NCI-H2227 (cell line): ENCODE data around the gene SHH.

ENCODE experiments used
- DNase-seq: peaks from one replicate; lab custom pipeline; 2025; ENCODE audit not compliant: unreplicated experiment; lab: John Stamatoyannopoulos, UW

Gene SHH

DNA sequence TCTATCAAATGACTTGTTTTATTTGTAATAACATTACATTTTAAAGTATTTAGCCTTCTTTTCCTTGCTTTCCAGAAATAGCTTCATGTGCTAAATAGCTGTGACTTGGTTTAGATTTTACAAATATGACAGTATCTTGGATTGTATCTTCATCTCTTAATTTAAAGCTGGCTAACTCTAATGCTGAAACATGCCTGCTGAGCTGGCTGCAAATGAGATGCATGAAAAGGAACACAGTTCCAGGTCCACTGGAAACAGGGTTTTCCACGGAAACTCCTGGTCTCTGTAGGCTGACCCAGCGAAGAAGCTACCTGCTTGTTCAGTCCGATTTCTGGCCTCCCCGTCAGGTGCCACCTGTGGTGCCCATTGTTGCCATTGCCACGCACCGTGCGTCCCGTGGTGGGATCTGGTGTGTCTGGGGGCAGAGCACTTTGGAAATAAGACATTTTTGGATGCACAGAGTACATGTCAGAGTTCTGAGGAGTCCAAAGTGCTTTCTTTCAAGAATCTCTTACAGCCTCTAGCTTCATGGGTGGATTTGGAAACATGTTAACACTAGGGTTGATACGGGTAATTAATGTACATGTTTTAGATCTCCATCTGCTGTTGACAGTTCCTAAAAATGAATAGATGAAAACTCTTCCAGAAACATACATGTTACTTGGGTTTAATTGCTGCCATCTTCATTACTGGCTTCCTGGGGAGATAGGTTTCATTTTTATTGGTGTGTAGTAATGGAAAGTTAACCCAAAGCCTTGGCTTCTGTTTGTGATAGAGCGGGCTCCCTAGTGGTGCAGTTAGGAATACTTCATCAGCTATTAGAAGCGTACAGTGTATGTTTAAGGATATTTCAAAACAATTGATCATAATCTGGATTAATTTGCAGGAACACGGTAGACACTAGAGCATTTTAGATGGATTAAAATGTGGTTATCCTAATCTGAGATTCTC lies 45.0 kb downstream of the SHH start:
- DNase-seq, result no peak

DNA sequence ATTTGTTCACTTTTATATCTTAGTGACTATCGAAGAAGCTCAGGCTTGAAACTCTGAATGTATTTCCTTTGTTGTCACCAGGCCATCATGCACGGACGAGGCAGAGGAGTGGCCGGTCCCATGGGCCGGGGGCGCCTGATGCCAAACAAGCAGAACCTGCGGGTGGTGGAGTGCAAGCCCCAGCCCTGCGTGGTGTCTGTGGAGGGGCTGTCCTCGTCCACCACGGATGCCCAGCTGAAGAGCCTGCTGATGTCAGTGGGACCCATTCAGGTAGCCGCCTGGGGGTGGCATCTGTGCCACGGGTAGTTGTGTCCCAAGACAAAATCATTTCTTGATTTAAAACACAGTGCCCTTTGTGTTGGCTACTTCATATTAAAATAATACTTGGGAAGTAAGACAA lies 45.9 kb downstream of the SHH start:
- no peak for DNase-seq

DNA sequence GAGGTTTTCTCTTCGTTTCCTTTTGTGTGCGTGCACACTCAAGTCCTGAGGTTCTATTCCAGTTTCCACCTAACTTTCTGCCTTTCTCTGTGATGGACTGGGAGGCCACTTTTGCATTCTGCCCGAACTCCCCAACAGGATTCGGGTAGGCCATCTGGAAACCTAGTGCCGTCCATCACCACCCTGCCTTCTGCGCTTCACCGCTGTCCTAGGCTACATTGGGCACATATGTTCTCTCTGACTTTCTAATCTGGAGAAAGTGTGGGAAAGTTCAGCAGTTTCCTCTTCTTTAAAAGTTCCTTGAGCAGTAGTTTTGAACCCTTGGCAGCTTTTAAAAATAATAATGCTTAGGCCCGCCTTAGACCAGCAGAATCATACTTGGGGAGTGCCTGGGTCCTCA lies 46.8 kb downstream of the SHH start:
- DNase-seq, result no peak

DNA sequence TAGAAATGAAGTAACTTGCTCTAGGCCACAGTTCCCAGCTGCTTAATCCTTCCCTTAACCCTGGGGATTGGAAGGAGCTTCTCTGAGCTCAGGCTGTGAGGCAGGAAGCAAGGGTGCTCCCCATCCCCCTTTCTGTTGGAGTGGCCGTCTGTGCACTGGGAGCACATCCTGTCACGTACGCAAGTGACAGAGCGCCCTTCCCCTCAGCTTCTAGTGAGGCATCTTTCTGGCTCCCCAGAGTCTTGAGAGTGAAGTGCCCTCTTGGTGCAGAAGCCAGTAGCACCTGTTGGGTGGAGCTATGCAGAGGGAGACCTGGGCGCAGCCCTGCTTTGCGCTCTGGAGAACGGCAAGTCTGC lies 47.8 kb downstream of the SHH start:
- no peak for DNase-seq

DNA sequence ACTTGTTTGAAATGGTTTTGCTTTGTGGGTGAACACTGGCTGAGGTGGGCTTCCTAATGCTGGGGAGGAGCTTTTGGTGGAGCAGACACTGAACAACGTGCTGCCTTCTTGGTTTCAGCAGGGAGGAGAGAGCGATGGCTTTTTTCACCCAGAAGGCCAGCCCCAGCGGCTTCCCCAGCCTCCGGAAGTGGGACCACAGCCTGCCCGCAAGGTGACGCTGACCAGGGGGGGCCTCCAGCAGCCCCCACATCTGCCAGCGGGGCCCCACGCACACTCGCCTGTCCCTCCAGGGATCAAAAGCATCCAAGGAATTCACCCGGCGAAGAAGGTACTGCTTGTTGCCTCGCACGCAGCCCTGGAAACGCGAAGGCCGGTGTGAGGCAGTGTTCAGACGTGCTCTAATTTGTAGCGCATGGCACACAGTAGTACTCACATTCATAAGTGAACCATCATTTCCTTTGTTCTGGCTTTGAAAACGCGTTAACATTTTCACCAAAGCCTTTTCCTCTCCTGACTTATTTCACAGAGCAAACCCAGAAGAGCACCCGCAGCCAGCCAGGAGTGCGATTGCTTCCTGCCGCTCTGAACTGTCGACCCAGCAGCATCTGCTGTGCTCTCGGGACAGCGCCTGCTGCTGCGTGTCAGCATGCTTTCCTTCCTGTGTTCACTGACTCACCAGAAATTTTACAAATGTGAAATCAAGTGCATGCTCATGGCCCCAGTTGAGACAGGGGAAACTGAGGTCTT lies 48.4 kb downstream of the SHH start:
- DNase-seq, result no peak

DNA sequence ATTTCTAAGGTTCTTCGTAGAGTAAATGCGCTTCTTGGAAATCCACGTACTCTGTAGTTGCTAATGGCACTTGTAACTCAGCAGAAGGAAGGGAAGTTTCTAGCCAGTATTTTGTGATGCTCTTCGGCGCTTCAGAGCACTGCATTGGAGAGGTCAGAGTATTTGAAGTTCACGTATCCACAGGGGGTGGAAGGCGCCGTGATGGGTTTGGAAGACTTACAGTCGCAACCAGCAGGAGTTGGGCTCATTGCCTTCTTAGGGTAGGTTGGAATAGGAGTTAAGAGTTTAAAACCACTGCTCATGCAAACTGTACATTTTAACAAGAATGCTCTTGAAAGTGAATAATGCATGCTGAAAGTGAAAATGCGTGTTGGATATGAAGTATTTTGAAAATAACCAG lies 49.1 kb downstream of the SHH start:
- DNase-seq, result no peak

DNA sequence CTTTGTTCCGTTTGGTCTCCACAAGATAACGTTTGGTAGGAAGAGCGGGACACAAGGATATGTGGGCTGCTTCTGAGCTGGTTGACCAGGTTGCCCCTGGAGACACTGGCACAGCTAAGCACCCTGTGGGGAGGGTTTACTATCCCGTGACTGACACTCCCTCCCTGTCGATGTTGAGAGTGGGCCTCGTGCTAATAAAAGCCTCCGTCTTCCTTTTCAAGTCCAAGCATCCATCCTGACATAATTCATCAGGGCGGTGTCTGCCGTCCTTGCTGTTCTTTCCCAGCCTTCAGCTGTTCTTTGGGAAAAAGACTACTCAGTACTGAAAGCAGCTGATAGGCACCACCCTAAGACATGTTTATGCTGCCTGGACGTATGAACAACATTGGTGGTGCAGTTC lies 49.6 kb downstream of the SHH start:
- DNase-seq, result no peak

DNA sequence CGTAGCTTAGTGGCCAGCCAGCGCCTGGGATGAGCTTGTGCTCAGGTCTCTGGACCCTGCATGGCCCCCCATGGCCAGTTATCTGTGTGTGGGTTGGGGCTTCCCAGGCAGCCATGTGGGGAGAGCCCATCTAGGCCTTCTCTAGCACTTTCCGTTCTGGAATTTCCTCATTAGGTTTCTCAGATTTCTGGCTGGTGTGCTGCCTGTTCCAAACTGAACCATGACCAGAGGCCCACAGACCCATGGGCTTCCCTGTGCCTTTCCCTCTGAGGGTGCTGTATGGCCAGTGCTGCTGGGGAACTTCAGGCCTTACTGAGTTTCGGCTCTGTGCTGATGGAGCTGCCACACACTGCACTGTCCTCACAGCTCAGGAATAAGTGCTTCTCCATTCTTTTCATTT lies 50.2 kb downstream of the SHH start:
- no peak for DNase-seq

DNA sequence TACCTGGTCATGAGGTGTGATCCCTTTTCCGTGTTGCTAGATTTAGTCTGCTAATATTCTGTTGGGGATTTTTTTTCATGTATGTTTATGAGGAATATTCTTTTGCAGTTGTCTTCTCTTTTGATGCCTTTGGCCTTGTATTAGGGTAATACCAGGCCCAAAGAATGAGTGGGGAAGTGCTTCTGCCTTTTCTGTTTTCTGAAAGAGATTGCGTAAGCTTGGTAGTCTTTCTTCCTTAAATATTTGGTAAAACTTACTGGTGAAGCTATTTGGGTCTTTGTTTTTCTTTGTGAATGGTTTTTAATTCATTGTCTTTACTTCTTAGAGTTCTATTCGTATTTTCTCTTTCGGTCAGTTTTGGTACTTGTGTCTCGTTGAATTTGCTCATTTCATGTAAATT lies 51.1 kb downstream of the SHH start:
- DNase-seq, result no peak

DNA sequence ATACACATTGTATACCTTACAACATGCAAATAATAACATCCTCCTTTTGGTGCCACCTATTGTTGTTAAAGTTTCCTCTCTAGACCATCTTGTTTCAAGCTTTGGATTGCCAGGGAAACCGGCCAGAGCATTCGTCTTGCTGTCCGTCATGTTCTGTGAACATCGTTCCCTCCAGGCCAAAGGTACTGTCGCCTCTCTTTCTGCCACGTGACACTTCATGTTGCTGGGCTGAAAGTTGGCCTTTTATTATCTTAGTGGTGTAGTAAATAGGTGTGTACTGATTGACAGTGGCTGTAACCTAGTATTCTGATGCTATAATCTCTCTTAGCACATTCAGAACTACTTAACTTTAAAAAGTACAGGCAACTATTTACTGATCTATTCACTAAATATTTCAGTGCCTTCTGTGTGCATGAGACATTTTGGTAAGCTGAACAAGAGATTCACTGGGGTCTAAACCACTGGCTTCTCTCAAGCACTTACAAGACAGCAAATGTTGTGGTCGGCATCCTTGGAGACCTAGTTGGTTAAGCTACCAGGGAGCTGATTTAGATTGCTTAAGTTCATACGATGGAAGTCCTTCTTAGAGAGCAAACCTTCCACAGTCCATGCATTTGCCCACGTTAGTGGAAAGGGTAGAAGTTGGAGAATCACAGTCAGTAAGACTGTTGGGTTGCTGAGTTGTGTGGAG lies 52.4 kb downstream of the SHH start:
- no peak for DNase-seq

DNA sequence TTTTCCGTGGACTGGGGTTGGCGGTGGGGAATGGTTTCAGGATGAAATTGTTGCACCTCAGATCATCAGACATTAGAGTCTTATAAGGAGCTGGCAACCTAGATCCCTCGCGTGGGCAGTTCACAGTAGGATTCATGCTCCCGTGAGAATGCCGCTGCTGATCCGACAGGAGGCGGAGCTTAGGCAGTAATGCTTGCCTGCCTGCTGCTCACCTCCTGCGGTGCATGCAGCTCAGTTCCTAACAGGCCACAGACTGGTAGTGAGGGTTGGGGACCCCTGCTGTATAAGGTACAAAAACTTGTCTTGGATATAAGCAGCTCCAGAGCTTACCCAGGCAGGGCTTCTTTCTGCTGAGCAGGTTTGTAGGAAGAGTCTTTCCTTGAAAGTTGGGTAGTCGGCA lies 53.9 kb downstream of the SHH start:
- DNase-seq, result no peak

DNA sequence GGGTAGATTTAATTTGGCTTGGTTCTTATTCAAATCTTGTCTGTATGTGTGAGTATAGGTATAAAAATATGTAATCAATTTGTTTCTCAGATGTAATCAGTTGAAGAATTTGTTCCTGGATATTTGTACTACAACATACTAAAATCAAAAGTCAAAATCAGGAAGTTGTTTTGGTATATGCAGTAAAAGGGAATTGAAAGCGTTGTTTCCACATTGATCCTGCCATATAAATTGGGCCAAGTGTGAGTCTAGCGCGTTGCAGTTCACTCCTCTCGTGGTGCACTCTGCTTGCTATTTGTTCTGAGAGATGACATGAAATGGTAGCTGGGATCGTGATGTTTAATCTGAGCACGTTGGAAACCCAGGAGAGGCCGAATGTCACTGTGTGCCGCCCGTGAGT lies 55.9 kb downstream of the SHH start:
- DNase-seq, result no peak

DNA sequence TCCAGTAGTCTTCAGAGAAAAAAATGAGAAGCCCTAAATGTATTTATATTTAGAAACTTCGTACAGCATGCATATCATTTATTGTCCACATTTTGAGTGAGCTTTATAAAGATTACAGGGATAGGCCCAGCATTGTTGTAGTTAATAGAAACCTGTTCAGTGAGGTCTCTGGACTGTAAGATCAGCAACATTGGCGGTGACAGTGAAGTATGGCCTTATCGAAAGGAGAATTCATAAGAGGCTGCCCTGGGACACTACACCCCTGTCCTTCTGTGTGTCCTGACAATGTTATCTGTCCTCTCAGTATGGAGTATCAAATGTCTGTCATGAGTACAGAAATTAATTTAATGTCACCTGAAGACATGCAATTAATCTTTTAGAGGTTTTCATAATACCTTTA lies 57.2 kb downstream of the SHH start:
- DNase-seq, result no peak

DNA sequence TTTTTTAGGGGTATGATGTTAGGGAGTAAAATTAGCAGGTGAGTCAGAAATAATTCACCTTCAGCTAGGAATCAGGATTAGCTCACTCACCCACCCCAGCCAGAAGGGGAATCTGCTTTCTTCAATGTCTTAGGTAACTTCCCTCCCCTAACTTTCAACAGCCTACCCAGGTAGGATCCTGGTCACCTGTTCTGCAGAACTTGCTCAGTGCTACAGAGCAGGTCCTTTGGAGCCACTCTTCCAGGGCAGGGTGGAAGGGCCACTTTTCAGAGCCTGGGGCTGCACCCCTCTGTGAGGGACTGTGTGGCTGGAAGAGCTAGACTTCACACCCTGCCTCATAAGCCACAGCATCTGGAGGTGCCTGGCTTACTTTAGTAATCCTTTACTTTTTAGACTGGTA lies 58.1 kb downstream of the SHH start:
- no peak for DNase-seq

DNA sequence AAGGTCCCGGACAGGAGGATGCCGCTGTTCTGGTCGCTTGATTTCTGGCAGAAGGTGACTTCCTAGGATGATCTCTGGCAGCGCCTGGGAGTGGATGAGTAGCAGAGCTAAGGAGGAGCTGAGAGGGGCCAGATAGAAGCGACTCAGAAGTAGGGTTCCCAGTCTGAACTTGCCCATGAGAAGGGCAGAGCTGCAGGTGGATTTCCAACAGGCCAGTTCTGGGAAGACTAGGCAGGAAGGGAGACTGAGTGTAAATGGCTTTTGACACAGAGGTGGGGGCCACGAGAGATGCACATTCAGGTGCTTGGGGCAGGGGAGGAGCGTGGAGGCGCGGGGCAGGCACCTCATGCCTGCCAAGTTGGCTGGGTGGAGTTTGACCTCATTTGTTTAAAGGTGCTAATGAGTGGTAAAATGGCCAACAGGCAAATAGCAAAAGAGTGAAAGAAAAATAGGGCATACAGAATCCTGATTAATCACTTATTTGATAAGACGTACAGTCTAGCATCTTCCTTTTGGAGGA lies 58.8 kb downstream of the SHH start:
- no peak for DNase-seq

DNA sequence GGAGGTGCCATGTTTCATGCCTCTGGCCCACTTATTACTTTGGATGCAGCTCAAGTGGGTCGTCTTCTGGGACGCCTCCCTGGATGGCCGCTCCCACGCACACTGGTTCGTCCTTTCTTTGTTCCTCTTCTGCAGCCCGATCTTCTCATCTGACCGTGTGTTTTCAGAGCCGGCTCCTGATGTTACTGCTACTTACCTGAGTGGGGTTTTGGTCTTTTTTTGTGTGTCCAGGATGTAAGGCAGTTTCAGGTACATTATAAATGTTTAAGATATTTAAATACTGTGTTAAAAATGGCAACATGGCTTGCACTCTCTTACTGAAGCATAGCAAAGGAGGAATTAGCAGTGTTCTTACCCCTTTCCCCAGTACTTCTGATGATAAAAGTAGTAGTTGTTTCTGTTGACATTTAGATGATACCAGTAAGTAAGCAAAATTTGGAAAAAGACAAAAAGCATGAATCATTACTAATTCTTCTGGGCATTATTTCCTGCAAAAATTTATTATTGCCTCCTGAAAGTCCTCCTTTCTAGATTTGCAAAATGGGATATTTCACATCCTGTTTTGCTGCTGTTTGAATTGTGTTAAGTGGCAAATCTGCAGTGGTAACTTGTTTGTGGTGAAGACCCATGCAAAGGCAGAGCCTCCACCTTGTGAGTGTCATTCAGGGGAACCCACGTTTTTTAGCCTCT lies 59.4 kb downstream of the SHH start:
- no peak for DNase-seq

DNA sequence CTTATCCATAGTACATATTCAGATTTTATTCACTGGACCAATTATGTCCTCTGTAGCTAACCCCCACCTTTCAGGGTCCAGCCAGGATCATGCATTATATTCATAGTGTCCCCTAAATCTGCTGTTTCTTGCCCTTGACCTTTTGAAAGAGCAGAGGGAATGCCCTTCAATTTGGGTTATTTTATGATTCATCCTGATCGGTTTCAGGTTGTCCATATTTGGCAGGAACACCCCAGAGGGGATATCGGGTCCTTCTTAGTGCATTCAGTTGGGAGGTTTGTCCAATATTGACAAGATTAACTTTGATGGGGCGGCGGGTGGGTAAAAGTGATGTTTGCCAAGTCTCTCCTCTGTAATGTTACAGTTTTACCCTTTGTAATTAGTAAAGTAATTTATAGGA lies 60.9 kb downstream of the SHH start:
- no peak for DNase-seq

DNA sequence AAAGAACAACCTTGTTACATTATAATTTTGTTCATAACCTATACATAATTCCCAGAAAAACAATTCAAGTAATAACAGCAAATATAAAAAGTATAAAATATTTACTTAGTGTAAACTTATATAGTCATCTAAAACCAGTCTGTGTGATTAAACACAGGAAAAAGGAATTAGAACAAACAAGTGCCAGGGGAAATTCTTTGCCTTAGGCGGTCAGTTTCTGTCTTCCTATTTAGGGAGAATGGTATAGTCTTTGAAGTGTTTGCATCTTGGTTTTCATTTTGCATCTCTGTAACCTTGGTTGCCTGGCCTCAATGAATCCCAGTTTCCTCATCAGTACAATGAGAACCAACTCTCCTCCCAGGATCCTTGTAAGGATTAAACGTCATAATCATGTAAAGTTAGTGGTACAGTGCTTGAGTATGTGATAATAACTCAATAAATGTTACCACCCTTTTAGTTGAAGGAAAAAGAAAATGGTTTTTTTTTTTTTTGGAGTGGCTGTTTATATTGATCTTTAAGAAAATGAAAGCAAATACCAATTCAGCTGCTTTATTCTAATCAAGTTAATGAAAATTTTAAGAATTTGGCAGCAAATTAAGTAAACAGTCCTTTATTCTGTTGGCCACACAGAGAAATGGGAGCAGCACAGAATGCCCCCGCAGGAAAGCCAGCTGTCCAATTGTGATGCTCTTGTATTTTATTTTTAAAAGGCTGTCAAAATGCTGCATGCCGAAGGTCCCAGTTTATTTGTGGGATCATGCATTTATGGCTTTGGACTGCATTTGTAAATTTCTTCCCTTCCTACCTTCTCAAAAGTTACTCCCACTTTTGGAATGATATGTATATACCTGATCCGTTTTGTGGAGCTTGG lies 61.8 kb downstream of the SHH start:
- no peak for DNase-seq
